Measurements from ENCODE around the gene MALSU1. TPM values are rescaled to one million over a fixed set of nuclear protein-coding genes. Genes with fewer than 3 reads are reported as not detected.

MALSU1 gene
- polyA plus RNA-seq, 6 donors from 2014 or later = 46.2 to 78.3 (median 55.1) TPM

Other genes with a start within 250 kb of the MALSU1 start
- 10 to 100 TPM; 15.0 to 21.6 (median 17.1) TPM for gene KLHL7, start 193.6 kb upstream of the MALSU1 start, polyA plus RNA-seq (ENCODE audit: low read depth in 6 of 6)
- 10 to 100 TPM; 26.8 to 61.8 (median 36.6) TPM for gene NUP42, start 117.3 kb upstream of the MALSU1 start, polyA plus RNA-seq (ENCODE audit: low read depth in 6 of 6)
- not detected for gene GPNMB, start 52.6 kb upstream of the MALSU1 start, polyA plus RNA-seq (ENCODE audit: low read depth in 6 of 6)
- 1 to 10 TPM in 2 of 6 donors, under 1 TPM in 3, not detected in 1; 0.35 to 1.8 (median 0.75) TPM for gene IGF2BP3, start 171.2 kb downstream of the MALSU1 start, polyA plus RNA-seq (ENCODE audit: low read depth in 6 of 6)
- gene TRA2A, start 232.6 kb downstream of the MALSU1 start, polyA plus RNA-seq (ENCODE audit: low read depth in 6 of 6) = 10 to 100 TPM; 47.2 to 82.3 (median 55.9) TPM